DND-41 (cell line): ENCODE data around the gene XRCC5.

ENCODE experiments used
- ATAC-seq: fragments of 200-7000 bp; cut with Tn5 transposase; 3 replicates; pipeline ENCODE4 v1.9.1; 2021; ENCODE audit warnings: low read depth; ENCODE audit not compliant: insufficient read depth
- DNase-seq: peaks from one replicate; pipeline ENCODE4 v3.0.0-alpha.2; 2020
- H2AFZ ChIP-seq: 2 replicates; pipeline ENCODE4 v1.6.0; 2012; ENCODE audit warnings: low read depth, low read length
- H3K27ac ChIP-seq: 2 replicates; pipeline ENCODE4 v1.5.1; 2012; ENCODE audit warnings: low read length, inconsistent platforms
- H3K27me3 ChIP-seq: fragments of 200-600 bp; sonication (generic); 2 replicates; pipeline ENCODE4 v1.6.0; 2012; ENCODE audit warnings: low read length, mild to moderate bottlenecking, inconsistent platforms; ENCODE audit not compliant: insufficient read depth, poor library complexity
- H3K36me3 ChIP-seq: 2 replicates; pipeline ENCODE4 v1.5.1; 2012; ENCODE audit warnings: low read length, inconsistent platforms; ENCODE audit not compliant: insufficient read depth
- H3K4me1 ChIP-seq: 2 replicates; pipeline ENCODE4 v1.5.1; 2012; ENCODE audit warnings: mild to moderate bottlenecking, low read length; ENCODE audit not compliant: insufficient read depth
- H3K4me2 ChIP-seq: 2 replicates; pipeline ENCODE4 v1.6.0; 2012; ENCODE audit warnings: mild to moderate bottlenecking, moderate library complexity, low read length, inconsistent platforms; ENCODE audit not compliant: insufficient read depth
- H3K4me3 ChIP-seq, 2 experiments: fragments of 200-600 bp in 1 of 2; shearing (Covaris generic) in 1 of 2; 2 replicates each; pipeline ENCODE4 v1.5.1; 2012 to 2016; ENCODE audit warnings: inconsistent platforms in 2 of 2, low read length in 2 of 2, mild to moderate bottlenecking in 2 of 2, low read depth in 1 of 2, moderate library complexity in 1 of 2
- H3K79me2 ChIP-seq: 2 replicates; pipeline ENCODE4 v1.6.0; 2012; ENCODE audit warnings: low read length, inconsistent platforms; ENCODE audit not compliant: insufficient read depth
- H3K9ac ChIP-seq: 2 replicates; pipeline ENCODE4 v1.6.0; 2012; ENCODE audit warnings: low read depth, mild to moderate bottlenecking, inconsistent platforms, low read length, moderate library complexity
- H3K9me3 ChIP-seq: 2 replicates; pipeline ENCODE4 v1.5.1; 2012; ENCODE audit warnings: low read length, moderate library complexity, mild to moderate bottlenecking, inconsistent platforms; ENCODE audit not compliant: insufficient read depth, severe bottlenecking
- H4K20me1 ChIP-seq: 2 replicates; pipeline ENCODE4 v1.6.0; 2012; ENCODE audit warnings: low read length; ENCODE audit not compliant: insufficient read depth
- CTCF ChIP-seq: IDR thresholded peaks from 2 replicates; pipeline ENCODE4 v1.5.1; 2012; ENCODE audit warnings: borderline replicate concordance, low read length, moderate library complexity, mild to moderate bottlenecking; ENCODE audit not compliant: poor library complexity, severe bottlenecking; ENCODE audit errors: extremely low read depth
- EZH2 ChIP-seq: IDR thresholded peaks from 3 replicates; pipeline ENCODE4 v1.6.1; 2012; ENCODE audit warnings: borderline replicate concordance, low read depth, mild to moderate bottlenecking, moderate library complexity, low read length, inconsistent platforms; ENCODE audit not compliant: severe bottlenecking

The XRCC5 gene

DNA sequence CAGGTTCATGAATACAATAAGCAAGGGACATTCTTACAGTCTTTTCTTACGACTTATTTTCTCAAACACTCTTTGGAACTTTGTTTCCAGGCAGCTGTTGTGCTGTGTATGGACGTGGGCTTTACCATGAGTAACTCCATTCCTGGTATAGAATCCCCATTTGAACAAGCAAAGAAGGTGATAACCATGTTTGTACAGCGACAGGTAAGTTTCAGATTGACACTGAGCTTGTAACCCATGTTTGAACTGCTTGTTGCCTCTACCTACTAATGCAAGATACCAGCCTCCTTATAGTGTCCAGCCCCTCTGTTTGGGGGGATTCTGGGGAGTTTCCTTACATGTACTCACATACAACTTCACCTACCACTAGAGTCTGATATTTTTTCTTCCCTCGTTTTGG is 3.8 kb downstream of the XRCC5 start:
- Histone ChIP-seq H2AFZ (no peak overlapping the region), H3K27me3 (no peaks in the 10 kb centered on the region), H3K9me3 (no peaks in the 10 kb centered on the region), H3K36me3 (peaks cover 73% of the 10 kb centered on the region), H3K9ac (no peak overlapping the region), H3K4me1 (peaks cover 73% of the 10 kb centered on the region), H3K27ac (no peak overlapping the region), H3K4me3 (no peak overlapping the region), H4K20me1 (peaks cover 25% of the 10 kb centered on the region), H3K79me2 (peaks cover 82% of the 10 kb centered on the region), H3K4me2 (peak overlapping the region; percentile 83; the same call in 1 of the 2 replicates)
- DNase-seq (no peak), ATAC-seq (no peak)
- TF ChIP-seq EZH2 (no peak), CTCF (no peak)

GRCh38 chr2:216113572-216113971 is 4.4 kb downstream of the XRCC5 start:
- peaks cover 28% of the 10 kb centered on the region for H4K20me1 ChIP-seq
- ATAC-seq = no peak

DNA sequence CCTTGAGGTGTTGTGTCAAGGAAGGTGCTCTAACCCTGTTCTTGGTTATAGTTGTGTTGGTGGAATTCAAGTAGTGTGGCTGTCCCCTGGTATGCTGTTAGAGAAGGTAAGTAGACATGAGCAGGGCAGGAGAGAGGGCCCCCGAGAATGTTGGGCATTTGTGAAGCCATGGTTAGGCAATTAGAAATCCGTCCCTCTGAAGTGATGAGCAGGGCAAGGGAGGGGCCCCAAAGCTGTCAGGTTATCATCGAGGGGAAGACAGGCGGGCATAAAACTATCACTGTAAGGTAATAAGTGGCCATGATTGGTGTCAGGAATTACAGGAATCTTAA is 5.2 kb downstream of the XRCC5 start:
- peaks cover 69% of the 10 kb centered on the region for H3K4me1 ChIP-seq
- H2AFZ ChIP-seq = no peak overlapping the region
- TF ChIP-seq CTCF (no peak), EZH2 (no peak)
- peaks cover 87% of the 10 kb centered on the region for H3K36me3 ChIP-seq
- H4K20me1 ChIP-seq = peaks cover 28% of the 10 kb centered on the region
- ATAC-seq (peak; percentile 42), DNase-seq (no peak)
- peaks cover 94% of the 10 kb centered on the region for H3K79me2 ChIP-seq
- no peaks in the 10 kb centered on the region for H3K9me3 ChIP-seq
- no peak overlapping the region for H3K9ac ChIP-seq
- H3K27me3 ChIP-seq = no peaks in the 10 kb centered on the region
- peak overlapping the region in 1 of 2 experiments; percentile 17; a peak in 1 of 4 replicates for H3K4me3 ChIP-seq
- peak overlapping the region; percentile 45 for H3K4me2 ChIP-seq
- H3K27ac ChIP-seq = peak overlapping the region; percentile 8

More at GRCh38 chr2:216113572-216113971, 4.4 kb downstream of the XRCC5 start:
- no peak overlapping the region for H3K9ac ChIP-seq
- H2AFZ ChIP-seq = no peak overlapping the region
- no peak for TF ChIP-seq CTCF
- no peak for TF ChIP-seq EZH2
- H3K4me2 ChIP-seq = peak overlapping the region; percentile 45; the same call in 1 of the 2 replicates
- DNase-seq = no peak
- no peaks in the 10 kb centered on the region for H3K27me3 ChIP-seq
- peaks cover 79% of the 10 kb centered on the region for H3K36me3 ChIP-seq
- H3K27ac ChIP-seq = peak overlapping the region; percentile 16; the same call in 1 of the 2 replicates
- peaks cover 88% of the 10 kb centered on the region for H3K79me2 ChIP-seq
- H3K9me3 ChIP-seq = no peaks in the 10 kb centered on the region
- H3K4me3 ChIP-seq = no peak overlapping the region
- peaks cover 70% of the 10 kb centered on the region for H3K4me1 ChIP-seq
